Endothelial cell of umbilical vein (primary cell): ENCODE results near the gene SCAP.

Source experiments
- CTCF ChIP-seq, 2 donors: IDR thresholded peaks; 1 replicate in 1 of 2; 2 replicates in 1 of 2; pipeline ENCODE4 v1.5.1; 2011; ENCODE audit warnings: low read length in 2 of 2, mild to moderate bottlenecking in 2 of 2, moderate library complexity in 2 of 2, control low read depth in 1 of 2, inconsistent platforms in 1 of 2, low read depth in 1 of 2; ENCODE audit not compliant: insufficient read depth in 1 of 2; ENCODE audit errors: extremely low read depth in 1 of 2
- EZH2 ChIP-seq: IDR thresholded peaks from 2 replicates; pipeline ENCODE4 v1.6.1; 2012; ENCODE audit warnings: borderline replicate concordance, low read depth, mild to moderate bottlenecking, moderate library complexity, low read length, inconsistent platforms; ENCODE audit not compliant: severe bottlenecking
- FOS ChIP-seq: IDR thresholded peaks from 2 replicates; pipeline ENCODE4 v1.6.1; 2011; ENCODE audit warnings: mild to moderate bottlenecking, low read length, moderate library complexity, borderline replicate concordance; ENCODE audit not compliant: insufficient read depth
- GATA2 ChIP-seq: IDR thresholded peaks from 2 replicates; pipeline ENCODE4 v1.7.0; 2011; ENCODE audit warnings: low read depth, mild to moderate bottlenecking, moderate library complexity, mixed read lengths, low read length; ENCODE audit not compliant: insufficient read length, insufficient read depth
- MAX ChIP-seq: IDR thresholded peaks from 2 replicates; pipeline ENCODE4 v1.6.1; 2011; ENCODE audit not compliant: insufficient read depth, insufficient read length
- MYC ChIP-seq: IDR thresholded peaks from one replicate; pipeline ENCODE4 v1.6.1; 2011; ENCODE audit warnings: mild to moderate bottlenecking, low read depth, low read length
- POLR2A ChIP-seq: IDR thresholded peaks from 2 replicates; pipeline ENCODE4 v1.6.1; 2012; ENCODE audit warnings: low read depth, mild to moderate bottlenecking, control low read depth, low read length
- POLR2AphosphoS5 ChIP-seq: IDR thresholded peaks from 2 replicates; pipeline ENCODE4 v1.6.1; 2012; ENCODE audit warnings: low read depth, mild to moderate bottlenecking, control low read depth, low read length, moderate library complexity; ENCODE audit not compliant: insufficient read depth

DNA sequence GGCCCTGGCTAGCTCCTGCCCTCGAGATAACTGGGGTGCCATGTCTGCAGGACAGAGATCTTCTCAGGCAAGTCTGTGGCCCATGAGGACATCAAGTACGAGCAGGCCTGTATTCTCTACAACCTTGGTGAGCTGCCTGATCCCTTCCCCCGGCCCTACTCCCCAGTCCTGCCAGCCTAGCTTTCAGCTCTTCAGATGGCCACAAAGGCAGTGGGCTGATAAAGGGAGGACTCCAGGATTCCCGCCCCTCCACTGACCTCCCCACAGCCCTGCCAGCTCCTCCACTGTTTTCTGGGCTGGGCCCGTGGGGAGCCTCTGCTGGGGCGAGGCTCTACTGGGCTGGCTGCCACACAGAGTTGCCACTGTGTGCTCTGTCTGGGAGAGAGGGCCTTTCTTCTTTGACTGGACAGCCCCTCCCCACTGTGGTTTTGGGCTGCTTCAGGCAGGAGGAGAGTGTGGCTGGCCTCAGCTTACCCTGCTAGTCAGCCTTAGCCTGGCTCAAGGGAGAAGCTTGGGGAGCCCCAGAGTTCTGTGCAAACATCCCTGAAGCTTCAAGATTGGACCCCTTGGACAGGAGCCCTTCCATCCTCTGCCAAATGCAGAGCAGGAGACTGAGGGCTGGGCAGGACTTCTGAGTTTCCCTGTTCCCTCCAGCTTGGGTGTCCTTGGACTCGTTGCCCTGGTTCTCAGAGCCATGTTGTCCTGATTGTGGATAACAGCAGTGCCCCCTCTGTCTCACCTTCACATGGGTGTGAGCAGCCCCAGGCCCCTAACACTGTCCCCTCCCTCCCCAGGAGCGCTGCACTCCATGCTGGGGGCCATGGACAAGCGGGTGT, 70.6 kb downstream of the SCAP start:
- TF ChIP-seq CTCF (IDR thresholded peaks at IDR 0.05; ENCODE audit: extremely low read depth in 1 of 2, insufficient read depth in 1 of 2, low read depth in 1 of 2, low read length in 2 of 2) (no peak), EZH2 (no peak), MAX (no peak), GATA2 (no peak), POLR2A (no peak), POLR2AphosphoS5 (no peak), FOS (no peak), MYC (no peak)
